Amniotic stem cell (primary cell): ENCODE data around the gene TMEM184C.

Experiments used
- DNase-seq: peaks from one replicate; lab custom pipeline; 2025; lab: John Stamatoyannopoulos, UW

Gene TMEM184C

DNA sequence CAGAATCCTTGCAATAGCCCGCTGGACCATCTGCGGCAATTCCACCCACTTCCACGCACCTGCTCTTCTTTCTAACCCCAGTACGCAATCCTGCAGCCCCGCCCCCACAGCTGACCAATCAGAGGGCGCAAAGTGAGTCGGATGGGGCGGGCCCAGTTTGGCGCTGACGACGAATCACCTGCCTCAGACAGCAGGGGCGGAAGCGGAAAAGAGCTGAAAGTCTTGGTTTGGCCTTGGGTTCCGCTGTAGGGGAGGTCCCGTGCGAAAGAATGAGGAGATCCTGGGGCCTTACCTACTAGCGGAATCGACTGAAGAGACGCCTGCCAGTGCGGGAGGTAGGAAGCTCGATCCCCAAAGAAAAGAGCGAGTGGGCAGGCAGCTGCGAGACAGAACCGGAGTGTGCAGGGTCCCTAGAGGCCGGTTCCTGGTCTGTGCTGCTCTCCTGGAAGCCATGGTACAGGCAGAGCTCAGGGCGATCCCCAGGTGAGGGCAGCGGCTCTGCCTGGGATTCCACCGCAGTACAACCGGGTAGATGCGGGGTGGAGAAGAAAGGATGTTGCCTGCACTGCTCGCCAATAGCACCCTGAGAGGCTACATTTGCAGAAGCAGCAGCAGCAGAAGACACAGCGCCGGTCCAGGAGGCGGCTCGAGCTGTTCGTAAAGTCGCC lies at the start of gene TMEM184C:
TMEM184C (plus strand) TSS at position 225 of the 668 bp plus-strand sequence. CDS start 560 bp downstream, outside the sequence.
- peak; percentile 91 for DNase-seq

DNA sequence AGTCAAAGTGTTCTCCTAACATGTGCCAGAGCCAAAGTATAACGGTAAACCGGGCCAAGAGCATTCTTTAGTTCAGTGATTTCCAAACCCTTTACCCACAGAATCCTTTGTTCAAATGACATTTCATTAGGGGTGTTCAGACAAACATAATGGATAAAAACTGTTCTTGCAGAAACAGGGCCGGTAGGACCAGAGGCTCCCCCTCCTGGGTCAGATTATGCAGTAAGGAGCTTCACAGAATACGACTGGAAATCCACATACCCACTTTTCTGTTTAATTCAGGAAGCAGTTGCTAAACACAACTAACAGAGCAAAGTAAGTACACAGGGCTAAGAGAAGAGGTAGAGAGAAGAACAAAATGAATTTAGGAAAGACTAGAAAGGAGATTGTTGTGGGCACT lies 46.6 kb upstream of the TMEM184C start:
- no peak for DNase-seq

DNA sequence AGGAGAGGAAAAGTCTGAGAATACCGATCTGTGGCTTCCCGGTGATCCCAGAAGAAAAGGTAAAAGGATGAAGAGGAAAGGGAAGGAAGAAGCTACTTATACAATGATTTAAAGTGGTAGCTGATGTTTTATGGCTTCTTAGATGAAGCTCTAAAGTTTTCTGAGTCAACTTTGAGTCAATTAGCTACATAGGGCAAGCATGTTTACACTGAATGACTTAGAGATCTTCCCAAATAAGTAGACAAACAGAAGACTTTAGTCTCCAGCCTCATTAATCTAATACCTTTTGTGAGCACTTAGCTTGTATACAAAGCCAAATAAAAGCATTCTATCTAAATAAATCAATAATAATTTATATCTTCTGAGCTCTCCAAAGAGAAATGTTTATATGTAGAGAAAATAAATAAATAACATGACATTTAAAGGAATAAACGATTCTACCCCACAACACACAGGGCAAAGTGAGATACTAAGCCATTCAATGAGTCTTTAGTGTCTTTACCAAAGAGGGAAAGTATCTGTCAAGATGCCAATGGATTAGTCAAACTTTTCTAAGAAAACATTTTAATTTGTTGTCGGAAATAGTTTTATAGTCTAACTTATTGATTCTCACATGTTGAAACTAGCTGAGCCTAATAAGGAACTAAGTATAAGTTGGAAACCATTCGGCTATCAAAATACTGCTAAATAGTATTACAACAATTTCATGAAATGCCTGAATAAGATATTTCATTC lies 46.0 kb upstream of the TMEM184C start:
- DNase-seq, result no peak

DNA sequence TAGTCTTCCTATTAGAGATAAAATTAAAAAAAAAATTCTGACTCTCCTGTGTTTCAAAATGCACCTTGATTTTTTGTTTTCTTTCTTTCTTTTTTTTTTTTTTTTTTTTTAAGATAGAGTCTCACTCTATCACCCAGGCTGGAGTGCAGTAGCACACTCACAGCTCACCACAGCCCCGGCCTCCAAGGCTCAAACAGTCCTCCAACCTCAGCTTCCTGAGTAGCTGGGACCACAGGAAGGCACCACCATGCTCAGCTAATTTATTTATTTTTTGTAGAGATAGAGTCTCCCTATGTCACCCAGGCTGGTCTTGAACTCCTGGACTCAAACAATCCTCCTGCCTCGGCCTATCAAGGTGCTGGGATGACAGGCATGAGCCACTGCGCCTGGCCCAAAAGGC lies 41.1 kb upstream of the TMEM184C start:
- no peak for DNase-seq

DNA sequence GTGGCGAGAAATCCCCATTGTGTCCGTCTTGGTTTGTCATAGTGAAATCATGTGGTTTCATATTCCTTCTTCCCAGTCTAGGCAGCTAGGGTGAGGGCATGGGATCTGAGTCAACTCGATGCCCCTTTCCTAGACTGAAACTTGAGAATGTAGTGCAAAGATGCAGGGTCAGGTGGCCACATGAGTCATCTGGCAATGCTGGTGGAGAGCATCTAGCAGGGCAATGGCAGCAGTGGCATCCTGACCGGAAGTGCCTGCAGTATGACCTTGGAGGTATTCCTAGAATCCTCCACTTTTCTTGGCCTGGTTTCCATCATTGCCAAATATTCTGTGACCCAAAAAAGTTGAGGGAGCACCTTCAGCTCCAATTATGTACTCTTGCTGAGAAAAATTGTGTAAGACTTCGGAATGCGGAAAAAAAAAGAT lies 39.1 kb upstream of the TMEM184C start:
- peak; percentile 89 for DNase-seq

DNA sequence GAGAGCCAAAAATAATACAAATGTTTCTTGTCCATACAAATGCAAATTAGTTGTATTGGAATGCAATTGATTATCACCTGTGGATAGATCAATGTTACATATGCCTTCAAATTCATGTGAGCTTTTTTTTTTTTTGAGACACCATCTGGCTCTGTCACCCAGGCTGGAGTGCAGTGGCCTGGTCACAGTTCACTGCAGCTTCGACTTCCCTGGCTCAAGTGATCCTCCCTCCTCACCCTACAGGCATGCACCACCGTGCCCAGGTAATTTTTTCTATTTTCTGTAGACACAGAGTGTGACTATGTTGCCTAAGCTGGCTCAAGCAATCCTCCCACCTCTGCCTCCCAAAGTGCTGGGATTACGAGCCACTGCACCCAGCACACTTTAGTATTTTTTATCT lies 38.6 kb upstream of the TMEM184C start:
- no peak for DNase-seq

DNA sequence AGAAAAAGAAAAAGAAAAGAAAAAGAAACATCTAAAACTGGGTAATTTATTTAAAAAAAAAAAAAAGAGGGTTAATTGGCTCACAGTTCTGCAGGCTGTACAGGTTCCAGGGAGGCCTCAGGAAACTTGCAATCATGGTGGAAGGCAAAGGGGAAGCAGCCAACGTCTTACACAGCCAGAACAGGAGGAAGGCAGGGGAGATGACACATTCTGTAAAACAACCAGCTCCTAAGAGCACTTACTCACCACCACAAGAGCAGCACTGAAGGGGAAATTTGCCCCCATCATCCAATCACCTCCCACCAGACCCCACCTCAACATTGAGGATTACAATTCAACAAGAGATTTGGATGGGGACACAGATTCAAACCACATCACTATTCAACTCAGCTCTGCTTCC lies 36.8 kb upstream of the TMEM184C start:
- no peak for DNase-seq

DNA sequence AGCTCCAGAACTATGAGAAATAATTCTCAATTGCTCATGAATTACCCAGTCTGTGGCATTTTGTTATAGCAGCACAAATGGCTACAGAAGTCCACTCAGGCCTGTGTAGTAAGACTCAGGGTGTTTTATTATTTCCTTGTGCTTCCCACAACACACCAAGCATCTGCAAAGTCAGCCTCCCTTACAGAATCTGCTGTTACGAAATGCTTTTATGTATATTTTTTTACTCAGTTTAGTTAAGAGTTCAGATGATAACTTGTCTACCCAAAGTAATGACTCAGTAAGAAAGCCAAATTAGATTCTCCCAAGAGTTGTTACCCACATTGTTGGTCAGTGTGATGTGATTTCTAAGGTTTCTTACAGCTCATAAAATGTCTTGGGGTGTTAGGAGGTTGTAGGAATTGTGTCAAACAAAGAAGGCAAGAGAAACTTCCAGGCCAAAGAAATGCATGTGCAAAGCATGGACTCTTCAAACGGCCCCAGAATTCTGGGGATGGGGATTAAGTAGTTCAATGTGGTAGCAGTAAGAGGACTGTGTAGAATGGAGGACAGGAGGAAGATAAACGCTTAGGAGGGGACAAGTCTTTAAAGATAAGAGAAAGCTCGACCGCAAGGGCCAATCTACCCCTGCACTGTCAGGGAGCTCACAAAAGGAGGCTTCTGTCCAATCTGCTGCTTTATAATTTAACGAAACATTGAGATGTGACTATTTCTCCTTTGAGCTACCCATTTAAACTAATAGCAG lies 35.4 kb upstream of the TMEM184C start:
- no peak for DNase-seq

DNA sequence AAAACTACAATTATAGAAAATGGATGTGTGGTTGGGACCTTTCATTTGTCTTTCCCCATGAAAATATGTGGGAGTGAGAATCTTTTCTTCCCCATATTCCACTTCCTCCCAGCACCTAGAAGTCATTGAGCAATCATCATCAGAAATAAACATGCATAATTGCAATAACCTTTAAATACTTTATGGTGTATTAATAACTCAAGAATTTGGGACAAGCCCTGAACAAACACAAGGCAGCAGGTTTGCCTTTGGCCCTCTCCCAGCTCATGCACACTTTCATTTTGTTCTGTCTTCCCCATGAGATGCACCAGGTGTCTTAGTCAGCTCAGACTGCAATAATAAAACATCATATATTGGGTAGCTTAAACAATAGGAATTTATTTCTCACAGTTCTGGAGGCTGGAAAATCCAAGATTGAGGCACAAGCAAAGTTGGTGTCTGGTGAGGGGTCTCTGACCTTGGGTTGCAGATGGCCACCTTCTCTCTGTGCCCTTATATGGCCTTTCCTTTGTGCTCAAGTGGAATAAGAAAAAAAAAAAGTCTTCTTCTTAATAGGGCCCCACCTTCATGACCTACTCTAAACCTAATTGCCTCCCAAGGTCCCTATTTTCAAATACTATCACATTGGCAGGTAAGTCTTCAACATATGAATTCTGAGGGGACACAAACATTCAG lies 34.7 kb upstream of the TMEM184C start:
- no peak for DNase-seq

DNA sequence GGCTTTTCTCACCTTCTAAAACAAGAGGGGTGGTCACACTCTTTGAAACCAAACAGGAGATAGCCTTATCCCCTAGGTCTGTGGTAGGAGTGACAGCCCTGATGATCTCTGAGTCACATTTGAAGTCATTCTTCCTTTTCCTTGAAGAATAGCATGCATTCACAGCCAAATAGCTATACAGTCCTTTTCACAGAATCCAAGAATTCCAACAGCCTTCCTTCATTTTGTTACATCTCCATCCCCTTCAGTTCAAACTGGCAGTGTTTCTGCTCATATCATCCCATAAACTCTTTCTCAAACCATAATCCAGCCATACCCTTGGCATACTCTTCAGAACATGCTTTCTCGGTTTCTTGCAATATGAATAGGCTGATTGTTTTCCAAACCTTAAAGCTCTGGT lies 33.3 kb upstream of the TMEM184C start:
- DNase-seq, result no peak

DNA sequence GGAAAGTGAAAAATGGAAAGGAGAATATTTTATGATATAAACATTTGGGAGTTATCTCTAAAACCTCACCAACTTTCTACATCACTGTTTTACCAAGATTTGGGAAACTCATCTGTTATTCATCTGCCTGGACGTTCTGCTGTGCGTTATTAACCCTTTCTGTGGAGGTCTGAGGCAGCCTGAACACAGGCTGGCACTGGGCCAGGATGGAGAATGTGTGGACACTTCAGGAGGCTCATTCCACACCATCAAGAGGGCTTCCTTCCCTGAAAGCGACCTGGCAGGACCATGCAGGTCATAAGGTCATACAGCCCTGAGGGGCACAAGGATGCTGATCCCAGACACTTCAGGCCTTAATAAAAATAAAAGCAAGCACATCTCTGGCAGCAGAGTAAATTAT lies 31.2 kb upstream of the TMEM184C start:
- DNase-seq, result no peak

DNA sequence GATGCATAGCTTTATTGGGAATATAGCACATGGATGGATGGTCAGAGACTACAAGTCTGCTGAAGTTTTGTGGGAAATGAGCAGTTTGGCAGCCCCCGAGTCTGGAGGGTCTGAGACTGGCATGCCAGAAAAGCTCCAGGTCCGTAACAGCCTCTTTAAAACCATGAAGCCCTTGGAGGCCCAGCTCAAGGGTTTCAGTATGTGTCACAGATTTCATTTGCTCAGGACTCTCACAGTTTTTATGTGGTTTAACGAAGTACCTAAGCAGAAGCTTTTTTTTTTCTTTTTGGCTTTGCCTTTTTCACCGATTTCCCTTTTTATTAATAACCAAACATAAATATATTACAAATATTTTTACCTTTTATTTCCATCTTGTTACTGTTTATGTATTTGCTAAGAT lies 30.6 kb upstream of the TMEM184C start:
- DNase-seq, result no peak

DNA sequence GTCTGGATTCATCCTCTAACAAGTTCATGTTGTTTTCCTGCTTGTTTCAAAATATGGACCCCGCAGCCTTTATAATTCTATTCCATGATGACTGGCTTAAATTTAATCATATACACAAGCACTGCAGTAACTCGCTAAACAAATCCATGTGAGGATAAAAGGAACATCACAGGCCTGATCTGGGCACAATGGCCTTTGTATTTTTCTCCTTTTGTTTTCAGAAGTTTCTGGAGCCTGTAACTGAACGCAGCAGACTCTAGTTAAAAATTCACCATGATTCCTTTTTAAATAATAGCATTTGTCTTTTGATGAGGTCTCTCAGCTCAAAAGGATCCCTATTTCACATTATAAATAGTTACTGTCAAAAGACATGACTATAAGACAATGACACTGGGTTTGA lies 30.2 kb upstream of the TMEM184C start:
- no peak for DNase-seq

DNA sequence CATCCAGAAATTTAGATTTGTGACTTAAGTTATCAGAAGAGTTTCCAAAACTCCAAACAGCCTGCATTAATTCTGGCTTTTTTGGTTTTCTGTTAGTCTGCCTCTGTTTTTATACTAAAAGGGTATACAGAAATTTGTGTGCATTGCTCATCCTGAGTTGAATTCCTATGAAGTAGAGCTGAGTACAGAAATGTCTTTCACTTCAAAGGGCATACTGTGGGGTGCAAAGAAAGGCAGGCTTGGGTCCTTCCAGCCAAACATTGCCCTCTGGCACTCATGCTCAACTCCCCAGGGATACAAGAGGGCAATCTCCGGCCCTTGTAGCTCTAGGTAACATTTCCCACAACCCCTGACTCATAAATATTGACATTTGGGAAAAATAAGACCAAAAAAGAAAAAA lies 27.6 kb upstream of the TMEM184C start:
- no peak for DNase-seq

DNA sequence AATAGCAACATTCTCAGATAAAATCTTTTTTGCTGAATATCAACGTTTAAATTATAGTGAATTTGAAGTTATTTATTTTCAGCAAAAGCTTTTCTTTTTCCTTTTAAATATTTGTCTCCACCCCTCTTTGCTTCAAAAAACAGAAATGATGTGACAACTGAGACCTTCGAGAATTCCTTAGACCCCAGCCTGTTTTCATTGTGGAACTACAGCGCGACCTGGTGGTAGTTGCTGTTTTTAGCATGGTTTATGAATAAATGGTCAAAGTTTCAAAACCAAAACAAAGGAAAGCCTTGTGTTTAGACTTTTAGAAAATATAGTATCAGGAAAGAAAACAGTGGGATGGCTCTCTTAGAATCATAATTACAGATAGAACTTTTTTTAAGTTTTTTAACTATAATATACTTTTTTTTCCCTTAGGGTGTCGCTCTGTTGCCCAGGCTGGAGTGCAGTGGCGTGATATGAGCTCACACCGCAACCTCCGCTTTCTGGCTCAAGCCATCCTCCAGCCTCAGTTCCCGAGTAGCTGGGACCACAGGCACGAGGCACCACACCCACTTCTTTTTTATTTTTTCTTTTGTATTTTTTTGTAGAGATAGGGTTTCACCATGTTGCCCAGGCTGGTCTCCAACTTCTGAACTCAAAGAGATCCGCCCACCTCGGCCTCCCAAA lies 26.8 kb upstream of the TMEM184C start:
- DNase-seq, result peak; percentile 37

DNA sequence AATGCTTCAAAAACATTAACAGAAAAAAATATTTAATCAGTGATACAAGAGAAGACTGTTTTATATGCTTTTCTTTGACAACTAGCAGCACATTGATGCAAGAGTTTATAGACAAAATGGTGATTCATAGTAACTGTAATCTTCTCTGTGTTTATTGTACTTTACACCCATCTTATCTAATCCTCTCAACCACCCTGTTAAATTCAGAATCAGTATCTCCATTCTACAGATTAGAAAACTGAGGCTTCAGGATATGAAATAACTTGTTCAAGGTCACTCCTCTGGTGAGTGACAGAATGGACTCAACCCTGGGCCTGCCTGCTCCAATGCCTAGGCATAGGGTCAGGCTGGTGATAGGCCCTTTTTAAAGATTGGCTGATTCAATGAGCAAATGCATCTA lies 26.1 kb upstream of the TMEM184C start:
- no peak for DNase-seq

DNA sequence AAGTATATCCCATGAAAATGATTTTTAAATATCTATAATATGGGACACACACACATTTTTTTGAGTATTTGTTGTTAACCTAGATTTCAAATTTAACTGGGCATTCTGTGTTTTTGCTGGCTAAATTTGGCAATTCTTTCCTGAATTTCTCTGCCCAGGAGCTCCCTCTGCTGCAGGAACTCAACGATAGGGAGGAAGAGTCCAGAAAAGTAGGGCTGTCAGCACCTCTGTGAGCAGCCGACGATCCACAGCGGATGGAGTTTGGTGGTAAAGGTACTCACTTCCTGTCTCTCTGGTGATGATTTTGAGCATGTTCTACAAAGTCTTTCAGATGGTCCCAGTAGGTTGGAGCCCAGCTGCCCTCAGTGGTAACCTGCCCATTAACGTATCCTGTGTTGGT lies 23.1 kb upstream of the TMEM184C start:
- DNase-seq, result no peak

DNA sequence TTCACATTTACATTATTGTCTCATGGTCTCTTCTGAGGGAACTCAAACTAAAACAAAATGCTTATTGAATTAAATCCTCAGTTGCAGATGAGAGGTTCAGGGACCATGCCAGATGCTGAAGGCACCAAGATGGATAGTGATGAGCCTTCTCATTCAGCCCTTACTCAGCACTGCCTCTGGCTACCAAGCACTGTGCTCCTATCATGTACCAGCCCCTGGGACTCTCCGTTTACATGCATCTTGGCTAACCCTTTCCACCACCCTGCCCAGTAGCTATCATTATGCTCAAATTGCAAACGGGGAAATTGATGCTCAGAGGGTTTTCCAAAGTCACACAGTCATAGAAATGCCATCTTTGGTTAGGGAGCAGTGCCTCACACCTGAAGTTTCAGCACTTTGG lies 22.6 kb upstream of the TMEM184C start:
- DNase-seq, result no peak

DNA sequence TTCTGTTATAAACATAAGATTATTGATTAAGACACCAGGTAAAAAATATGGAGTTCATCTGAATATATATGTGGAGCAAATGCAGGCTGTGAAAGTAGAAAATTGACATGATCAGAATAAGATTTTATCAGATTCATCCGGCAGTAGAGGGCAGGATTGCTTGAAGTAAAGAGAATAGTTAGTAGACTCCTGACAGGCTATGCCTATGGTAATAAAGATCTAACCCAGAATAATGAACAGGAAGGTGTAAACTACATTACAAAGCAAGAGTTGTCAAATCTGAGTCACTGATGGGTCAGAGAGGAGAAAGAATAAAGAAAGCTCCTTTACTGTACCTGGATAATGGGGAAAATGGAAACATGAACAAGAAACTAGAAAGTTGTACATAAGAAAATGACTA lies 20.8 kb upstream of the TMEM184C start:
- no peak for DNase-seq

DNA sequence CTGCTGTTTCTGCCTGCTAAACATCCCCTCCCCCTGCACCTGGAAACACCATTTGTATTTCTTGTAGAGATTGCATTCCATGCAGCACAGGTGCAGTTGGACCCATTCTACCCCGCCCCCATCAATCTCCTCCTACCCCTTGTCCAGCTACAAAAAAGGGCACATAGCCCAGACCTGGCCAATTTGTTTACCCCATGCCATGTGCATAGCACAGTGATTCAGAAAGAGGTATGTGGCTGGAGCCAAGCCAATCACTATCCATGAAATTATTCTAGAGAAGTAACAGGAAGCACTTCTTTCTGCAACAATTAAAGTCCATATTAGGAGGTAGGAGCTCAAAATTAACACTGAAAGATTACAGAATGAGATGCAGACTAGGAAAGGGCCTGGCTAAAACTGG lies 20.2 kb upstream of the TMEM184C start:
- DNase-seq, result peak; percentile 73

DNA sequence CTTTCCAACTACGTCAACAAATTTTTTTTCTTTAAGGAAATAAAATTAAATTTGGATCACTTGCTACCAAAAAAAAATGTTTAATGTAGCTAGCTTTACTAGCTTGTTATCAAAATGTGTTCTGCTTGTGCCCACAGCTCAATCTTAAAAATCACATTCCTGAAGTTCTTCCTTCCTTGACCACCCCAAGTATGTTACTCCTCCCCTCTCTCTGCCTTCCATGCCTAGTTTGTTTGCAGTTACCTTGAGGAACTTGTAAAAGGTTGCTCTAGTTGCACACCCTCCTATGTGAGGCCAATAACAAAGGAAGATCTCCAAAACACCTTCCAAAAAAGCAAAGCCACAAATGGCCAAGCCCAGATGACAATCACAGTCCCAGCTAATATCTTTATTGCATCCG lies 19.6 kb upstream of the TMEM184C start:
- no peak for DNase-seq

DNA sequence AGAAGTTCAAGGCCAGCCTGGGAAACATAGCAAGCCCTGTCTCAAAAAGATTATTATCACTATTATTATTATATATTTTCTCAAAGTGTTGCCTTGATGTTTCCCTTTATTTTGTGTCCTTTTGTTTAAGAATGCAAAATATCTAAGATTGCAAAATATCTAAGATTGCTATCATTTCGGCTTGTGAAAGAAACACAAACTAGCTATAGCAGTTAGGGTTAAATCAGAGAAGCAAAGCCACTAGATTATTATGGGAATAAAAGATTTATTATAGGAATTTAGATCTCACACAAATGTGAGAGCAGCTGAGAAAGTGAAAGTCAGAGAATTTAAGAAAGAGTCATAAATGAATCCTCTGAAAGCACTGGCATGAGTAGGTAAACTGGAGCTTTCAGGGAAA lies 18.0 kb upstream of the TMEM184C start:
- no peak for DNase-seq
